Head of caudate nucleus (tissue), 42 donors: Measurements from ENCODE around the gene CALCOCO2.
"Not testable (repeated sequence)": the region's sequence is repeated elsewhere in the genome, so short reads cannot be mapped to it uniquely, and the experiment has no call there.

Source experiments
- DNase-seq, 42 donors: peaks; one replicate each; pipeline versions ENCODE4 v3.0.0 to v3.0.0-alpha.2; 2020 to 2021; ENCODE audit warnings: mixed read lengths in 7 of 42
- intact Hi-C: fragments of 100-400 bp; cut with DNase I; formaldehyde crosslinking; loops from one replicate; pipeline ENCODE4 v1.15.0; 2022

CALCOCO2 gene

GRCh38 chr17:48818361-48818841, 12.4 kb upstream of the CALCOCO2 start:
- intact Hi-C loops: no loop called here
- DNase-seq: no peak

- DNase-seq: no peak
- intact Hi-C loops: no loop called here
Measured at GRCh38 chr17:48819466-48819865, 11.4 kb upstream of the CALCOCO2 start.

GRCh38 chr17:48820936-48821335, 9.9 kb upstream of the CALCOCO2 start:
- intact Hi-C loops: not testable (repeated sequence)

GRCh38 chr17:48825446-48826381, 5.1 kb upstream of the CALCOCO2 start:
- DNase-seq: no peak
- intact Hi-C loops: no loop called here

More at GRCh38 chr17:48820936-48821335, 9.9 kb upstream of the CALCOCO2 start:
- not testable (repeated sequence) for DNase-seq

- intact Hi-C loops: no loop called here
- no peak for DNase-seq
Measured at GRCh38 chr17:48831549-48831883, 681 bp downstream of the CALCOCO2 start.

- no peak for DNase-seq
- intact Hi-C loops: no loop called here
Measured at GRCh38 chr17:48834973-48835372, 4.1 kb downstream of the CALCOCO2 start.

- no peak for DNase-seq
- intact Hi-C loops: no loop called here
Measured at GRCh38 chr17:48835971-48836370, 5.1 kb downstream of the CALCOCO2 start.

- intact Hi-C loops, DNase-seq: not testable (repeated sequence)
Measured at GRCh38 chr17:48837458-48837857, 6.6 kb downstream of the CALCOCO2 start.

GRCh38 chr17:48840441-48840840, 9.6 kb downstream of the CALCOCO2 start:
- intact Hi-C loops: no loop called here
- DNase-seq: no peak

- intact Hi-C loops: no loop called here
- peak in 10 of 42 donors; percentile 4 to 54 (median 30) for DNase-seq
Measured at GRCh38 chr17:48841395-48841831, 10.6 kb downstream of the CALCOCO2 start.

GRCh38 chr17:48842746-48843145, 11.9 kb downstream of the CALCOCO2 start:
- no peak for DNase-seq
- intact Hi-C loops: no loop called here

- DNase-seq: no peak
- intact Hi-C loops: no loop called here
Measured at GRCh38 chr17:48843187-48843900, 12.5 kb downstream of the CALCOCO2 start.

GRCh38 chr17:48850792-48851323, 20.0 kb downstream of the CALCOCO2 start:
- no peak for DNase-seq

GRCh38 chr17:48854774-48855476, 24.1 kb downstream of the CALCOCO2 start:
- intact Hi-C loops: no loop called here
- DNase-seq: no peak

More at GRCh38 chr17:48850792-48851323, 20.0 kb downstream of the CALCOCO2 start:
- intact Hi-C loops: no loop called here

- intact Hi-C loops: no loop called here
- DNase-seq: no peak
Measured at GRCh38 chr17:48856122-48856821, 25.4 kb downstream of the CALCOCO2 start.

- no peak for DNase-seq
- intact Hi-C loops: no loop called here
Measured at GRCh38 chr17:48860034-48860433, 29.2 kb downstream of the CALCOCO2 start.

GRCh38 chr17:48860456-48860855, 29.6 kb downstream of the CALCOCO2 start:
- DNase-seq: no peak
- intact Hi-C loops: no loop called here

- DNase-seq: no peak
- intact Hi-C loops: no loop called here
Measured at GRCh38 chr17:48868916-48869500, 38.2 kb downstream of the CALCOCO2 start.
